ENCODE measurements around the gene CST9.
"Not testable (repeated sequence)": the region's sequence is repeated elsewhere in the genome, so short reads cannot be mapped to it uniquely, and the experiment has no call there.

The CST9 gene

DNA sequence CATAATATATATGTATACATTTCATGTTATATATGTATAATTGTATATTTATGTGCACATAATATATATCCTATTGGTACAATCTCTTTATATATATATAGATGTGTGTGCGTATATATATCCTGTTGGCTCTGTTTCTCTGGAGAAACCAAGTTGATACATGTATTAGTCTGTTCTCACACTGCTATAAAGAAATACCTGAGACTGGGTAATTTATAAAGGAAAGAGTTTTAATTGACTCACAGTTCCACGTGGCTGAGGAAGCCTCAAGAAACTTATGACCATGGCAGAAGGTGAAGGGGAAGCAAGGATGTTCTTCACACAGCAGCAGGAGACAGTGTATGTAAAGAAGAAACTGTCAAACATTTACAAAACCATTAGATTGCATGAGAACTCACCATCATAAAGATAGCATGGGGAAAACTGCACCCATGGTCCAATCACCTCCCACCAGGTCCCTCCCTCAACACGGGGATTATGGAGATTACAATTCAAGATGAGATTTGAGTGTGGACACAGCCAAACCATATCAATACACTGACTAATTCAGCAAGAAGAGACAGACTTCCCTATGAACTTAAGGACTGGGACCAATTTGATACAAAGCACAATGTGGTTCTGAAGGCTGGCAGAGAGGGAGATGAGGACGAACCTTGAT is 18.1 kb upstream of the CST9 start:
- no peak for DNase-seq (ENCODE audit: low read depth in 2 of 2)

GRCh38 chr20:23622839-23623343 is 17.2 kb upstream of the CST9 start:
- no peak for DNase-seq (ENCODE audit: low read depth in 2 of 2)

- DNase-seq (ENCODE audit: low read depth in 2 of 2): not testable (repeated sequence)
Observed at GRCh38 chr20:23622401-23622800, 16.7 kb upstream of the CST9 start.

DNA sequence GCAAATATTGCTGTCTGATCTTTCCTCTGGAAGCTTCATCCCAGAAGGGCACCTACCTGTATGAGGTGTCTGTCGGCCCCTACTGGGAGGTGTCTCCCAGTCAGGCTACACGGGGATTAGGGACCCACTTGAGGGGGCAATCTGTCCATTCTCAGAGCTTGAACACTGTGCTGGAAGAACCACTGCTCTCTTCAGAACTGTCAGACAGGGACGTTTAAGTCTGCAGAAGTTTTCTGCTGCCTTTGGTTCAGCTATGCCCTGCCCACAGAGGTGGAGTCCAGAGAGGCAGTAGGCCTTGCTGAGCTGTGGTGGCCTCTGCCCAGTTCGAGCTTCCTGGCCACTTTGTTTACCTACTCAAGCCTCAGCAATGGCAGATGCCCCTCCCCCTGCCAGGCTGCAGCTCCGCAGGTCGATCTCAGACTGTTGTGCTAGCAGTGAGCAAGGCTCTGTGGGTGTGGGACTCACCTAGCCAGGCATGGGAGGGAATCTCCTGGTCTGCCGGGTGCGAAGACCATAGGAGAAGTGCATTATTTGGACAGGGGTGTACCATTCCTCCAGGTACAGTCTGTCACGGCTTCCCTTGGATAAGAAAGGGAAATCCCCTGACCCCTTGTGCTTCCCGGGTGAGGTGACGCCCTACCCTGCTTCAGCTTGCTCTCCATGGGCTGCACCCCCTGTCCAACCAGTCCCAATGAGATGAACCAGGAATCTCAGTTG is 15.1 kb upstream of the CST9 start:
- not testable (repeated sequence) for DNase-seq (ENCODE audit: low read depth in 2 of 2)

DNA sequence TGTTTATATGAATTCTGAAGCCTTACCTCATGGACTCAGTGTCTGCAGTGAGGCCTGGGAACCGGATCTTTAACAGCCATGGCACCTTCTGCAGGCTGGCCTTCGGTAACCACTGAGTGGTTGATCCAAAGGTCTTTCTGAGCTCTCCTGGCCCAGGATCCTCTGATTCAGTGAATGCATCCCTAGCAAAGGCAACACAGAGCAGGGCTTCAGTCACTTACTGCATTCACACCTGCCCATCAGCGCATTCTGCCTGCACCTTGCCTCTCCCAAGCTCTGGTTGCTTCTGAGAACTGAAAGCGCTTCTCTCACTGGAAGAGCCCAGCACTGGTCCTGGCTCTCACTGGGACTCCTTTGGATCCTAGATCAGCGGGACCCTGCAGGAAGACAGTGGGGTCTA is 8.4 kb upstream of the CST9 start:
- no peak for DNase-seq (ENCODE audit: low read depth in 2 of 2)

- no peak for DNase-seq (ENCODE audit: low read depth in 2 of 2)
Observed at GRCh38 chr20:23613676-23614075, 8.0 kb upstream of the CST9 start.

DNA sequence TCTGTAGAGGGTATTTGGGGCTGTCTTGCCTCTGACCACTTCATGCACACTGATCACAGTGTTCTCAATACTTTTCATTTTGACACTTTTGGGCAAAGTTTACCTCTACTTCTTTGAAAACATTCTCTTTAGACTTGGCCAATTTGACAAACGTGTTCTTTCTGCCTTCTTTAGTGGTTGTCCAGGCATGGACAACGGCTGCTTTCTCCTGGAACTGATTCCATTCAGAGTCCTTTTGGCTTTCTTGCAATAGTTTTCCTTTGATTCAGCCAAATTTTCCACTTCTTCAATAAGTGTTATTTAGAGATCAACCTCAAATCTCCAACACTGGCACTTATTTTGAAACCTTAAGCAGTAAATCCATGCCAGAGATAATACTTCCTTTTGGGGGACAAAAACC is 6.7 kb upstream of the CST9 start:
- no peak for DNase-seq (ENCODE audit: low read depth in 2 of 2)

GRCh38 chr20:23609486-23610109 is 3.9 kb upstream of the CST9 start:
- no peak for DNase-seq (ENCODE audit: low read depth in 2 of 2)

- DNase-seq (ENCODE audit: low read depth in 2 of 2): no peak
Observed at GRCh38 chr20:23608251-23608846, 2.6 kb upstream of the CST9 start.

- DNase-seq (ENCODE audit: low read depth in 2 of 2): no peak
Observed at GRCh38 chr20:23607497-23608245, 2.0 kb upstream of the CST9 start.

DNA sequence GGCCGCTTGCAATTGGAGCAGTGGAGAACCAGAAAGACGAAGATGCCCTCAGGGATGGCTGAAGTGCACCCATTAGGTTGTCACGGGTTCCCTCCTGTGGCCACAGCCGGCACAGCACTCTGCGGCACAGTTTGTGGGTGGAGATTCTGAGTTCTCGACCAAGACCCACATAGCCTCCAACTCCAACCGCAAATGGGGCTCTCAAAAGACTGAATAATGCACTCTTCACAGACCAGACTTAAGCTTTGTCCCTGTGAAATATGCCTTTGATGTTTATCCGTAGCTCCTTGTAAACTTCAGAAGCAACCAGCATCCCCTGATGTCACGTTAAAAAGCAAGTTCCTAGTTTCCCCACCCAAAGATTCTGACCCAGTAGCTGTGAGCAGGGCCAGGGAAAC is 934 bp upstream of the CST9 start:
- peak; percentile 15 to 20 for DNase-seq (ENCODE audit: low read depth in 2 of 2)

DNA sequence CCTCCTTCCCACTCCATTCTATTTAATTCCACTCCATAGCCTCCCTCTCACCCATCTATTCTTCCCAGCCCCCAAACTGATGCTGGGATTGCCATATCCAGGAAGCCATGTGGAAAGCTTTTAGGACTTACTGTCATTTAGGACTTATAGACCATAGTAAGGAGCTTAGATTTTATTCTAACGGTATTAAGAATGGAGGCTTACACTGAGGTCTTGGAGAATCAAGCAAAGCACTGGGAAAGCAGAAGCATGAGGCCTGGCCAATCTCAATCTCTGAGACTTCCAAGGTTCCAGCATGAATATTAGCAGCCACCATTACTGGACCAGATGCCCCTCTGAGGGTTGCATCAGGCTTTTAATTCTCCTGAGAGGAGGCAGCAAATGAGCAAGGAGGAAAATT is 1.4 kb downstream of the CST9 start:
- no peak for DNase-seq (ENCODE audit: low read depth in 2 of 2)

- DNase-seq (ENCODE audit: low read depth in 2 of 2): no peak
Observed at GRCh38 chr20:23603321-23603720, 2.4 kb downstream of the CST9 start.

GRCh38 chr20:23602699-23603098 is 3.0 kb downstream of the CST9 start:
- no peak for DNase-seq (ENCODE audit: low read depth in 2 of 2)

DNA sequence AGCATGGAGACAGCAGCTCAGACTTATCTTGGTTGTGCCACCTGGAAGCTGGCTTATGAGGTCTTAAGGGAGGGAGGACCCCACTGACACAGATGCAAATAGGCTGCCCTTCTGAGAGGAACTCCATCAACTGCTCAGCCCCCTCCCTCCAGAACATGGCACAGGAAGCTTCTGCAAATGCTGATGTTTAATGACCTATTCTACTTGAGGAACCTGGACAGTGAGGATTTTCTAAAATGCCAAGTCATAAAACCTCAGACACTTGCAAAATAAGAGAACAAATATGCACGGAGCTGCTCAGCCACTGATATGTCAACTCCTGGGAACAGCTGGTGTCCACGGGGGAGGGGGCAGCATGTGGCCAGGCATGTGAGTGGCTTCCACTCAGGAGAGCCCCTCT is 3.5 kb downstream of the CST9 start:
- no peak for DNase-seq (ENCODE audit: low read depth in 2 of 2)

- no peak for DNase-seq (ENCODE audit: low read depth in 2 of 2)
Observed at GRCh38 chr20:23601715-23602114, 4.0 kb downstream of the CST9 start.

DNA sequence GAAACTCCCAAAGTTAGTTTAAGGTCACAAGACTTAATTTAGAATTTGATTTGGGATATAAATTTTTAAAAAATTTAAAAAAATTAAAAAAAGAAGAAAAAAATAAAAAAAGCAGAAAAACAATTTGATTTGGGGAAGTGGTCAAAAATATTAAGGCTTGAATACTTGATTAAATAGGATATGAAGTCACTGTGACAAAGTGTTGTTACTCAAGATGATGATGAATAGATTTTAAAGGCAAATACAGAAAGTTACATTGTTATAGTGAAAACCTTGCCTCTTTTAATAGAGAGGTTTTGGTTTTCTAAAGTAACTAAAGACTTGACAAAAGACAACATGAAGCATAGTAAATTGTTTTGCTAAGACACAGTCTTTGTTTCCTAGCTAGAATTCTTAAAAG is 7.2 kb downstream of the CST9 start:
- no peak for DNase-seq (ENCODE audit: low read depth in 2 of 2)

DNA sequence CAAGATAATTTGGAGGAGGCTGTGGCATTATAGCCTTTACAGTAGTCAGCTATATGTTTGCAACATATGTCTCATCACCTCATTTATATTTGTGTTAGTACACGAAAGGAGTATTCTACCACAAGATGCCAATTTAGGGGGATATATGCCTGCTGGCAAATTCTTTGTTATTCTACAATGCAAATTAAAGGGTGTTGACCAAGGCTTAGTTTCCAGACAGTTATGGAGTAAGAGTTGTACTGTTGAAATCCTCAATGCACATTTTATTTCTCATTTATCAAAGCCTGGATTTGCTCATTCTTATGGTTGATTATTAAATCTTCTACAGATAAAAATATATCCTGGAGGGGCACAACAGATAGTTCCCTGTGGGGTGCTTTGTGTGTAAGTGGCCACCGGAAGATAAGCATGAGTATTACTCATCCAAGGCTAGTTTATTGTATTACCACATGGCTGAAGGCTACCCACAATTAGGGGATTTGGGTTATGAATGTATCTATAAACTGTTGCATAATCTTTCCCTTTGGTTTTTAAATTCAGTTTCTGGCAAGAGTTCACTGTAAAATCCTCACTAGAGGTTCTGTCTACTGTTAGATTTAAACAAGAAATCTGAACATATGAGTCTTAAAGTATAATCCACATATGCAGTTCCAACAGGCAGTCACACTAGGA is 9.0 kb downstream of the CST9 start:
- no peak for DNase-seq (ENCODE audit: low read depth in 2 of 2)

DNA sequence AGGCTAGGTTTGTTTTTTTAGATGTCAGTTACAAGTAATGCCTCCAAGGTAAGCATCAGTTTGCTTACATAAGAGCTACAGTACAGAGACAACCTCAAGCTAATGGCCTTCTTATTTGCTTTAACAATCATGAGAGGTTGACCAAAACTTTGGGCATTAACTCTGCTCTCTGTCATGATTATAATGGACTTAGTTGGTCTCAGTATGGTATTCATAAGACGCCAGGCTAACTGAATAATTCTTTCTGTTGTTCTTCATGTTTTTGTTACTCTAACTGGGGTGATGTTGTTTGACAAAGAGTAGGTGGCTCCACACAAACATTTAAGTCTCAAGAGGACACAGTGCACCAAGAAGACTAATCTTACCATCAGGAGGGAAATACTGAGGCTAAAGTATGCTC is 9.8 kb downstream of the CST9 start:
- DNase-seq (ENCODE audit: low read depth in 2 of 2): no peak

DNA sequence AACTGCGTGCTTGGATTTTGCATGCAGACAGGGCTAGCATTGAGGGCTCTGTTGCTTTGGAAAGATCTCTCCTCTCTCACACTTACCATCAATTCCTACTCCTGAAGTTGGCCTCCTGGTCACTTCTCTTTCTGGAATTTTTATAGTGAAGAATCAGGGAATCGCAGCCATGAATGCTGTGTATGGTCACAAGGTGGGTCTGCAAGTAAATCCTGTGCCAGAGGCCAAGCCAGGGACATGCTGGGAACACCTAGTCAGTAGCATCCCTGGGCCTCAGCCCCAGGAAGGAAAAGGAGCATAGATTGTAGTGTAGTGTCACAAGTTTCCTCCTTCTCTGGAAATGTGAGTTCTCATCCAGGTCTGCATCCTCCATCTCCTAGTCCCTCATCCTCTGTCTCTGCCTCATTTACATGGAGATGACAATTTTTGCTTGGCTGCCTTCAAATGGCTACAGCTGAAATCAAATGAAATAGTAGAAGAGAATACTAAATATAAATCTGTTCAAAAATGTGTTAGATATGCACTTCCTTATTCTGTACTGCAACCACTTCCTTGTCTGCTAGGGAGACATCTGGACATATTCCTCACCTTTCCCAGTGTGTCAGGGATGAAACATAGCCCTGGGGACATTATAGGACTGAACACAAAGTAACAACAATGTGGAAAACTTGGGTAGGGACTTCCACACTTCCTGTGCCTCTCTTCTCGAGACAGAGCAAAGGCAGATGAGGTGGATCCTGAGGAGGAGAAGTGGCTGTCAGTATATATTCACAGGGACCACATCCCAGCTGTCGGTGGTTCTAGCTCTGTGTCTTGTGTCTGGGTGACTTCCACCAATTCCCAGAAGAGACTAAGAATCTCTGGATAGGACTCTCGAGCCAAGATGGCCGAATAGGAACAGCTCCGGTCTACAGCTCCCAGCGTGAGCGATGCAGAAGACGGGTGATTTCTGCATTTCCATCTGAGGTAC is 17.0 kb downstream of the CST9 start:
- DNase-seq (ENCODE audit: low read depth in 2 of 2): no peak

Data from activated CD8-positive, alpha-beta memory T cell treated with anti-CD3 and anti-CD28 coated beads for 4 hours (primary cell).